Measurements from ENCODE around the gene KRTAP20-3.

DNA sequence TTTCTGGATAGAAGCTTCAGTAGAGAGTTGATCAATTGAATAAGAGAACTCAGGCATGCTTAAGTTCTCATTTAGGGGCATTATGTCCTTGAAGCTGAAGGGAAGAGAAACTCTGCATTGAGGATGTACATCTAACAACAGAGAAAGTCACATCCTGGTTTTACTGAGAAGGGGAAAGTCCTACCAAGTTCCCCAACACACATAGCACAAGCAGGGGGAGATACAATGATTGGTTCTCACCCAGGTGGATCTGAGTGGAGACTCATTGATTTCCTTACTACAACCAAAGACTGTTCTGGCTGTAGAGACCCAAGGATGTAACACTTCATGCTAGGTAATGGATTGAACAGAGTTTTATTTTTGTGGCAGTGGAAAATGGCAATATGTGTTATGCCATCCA, 27.5 kb upstream of the KRTAP20-3 start:
- no peak for TF ChIP-seq POLR2AphosphoS5 (IDR thresholded peaks at IDR 0.05)
- TF ChIP-seq, protein P1, sequence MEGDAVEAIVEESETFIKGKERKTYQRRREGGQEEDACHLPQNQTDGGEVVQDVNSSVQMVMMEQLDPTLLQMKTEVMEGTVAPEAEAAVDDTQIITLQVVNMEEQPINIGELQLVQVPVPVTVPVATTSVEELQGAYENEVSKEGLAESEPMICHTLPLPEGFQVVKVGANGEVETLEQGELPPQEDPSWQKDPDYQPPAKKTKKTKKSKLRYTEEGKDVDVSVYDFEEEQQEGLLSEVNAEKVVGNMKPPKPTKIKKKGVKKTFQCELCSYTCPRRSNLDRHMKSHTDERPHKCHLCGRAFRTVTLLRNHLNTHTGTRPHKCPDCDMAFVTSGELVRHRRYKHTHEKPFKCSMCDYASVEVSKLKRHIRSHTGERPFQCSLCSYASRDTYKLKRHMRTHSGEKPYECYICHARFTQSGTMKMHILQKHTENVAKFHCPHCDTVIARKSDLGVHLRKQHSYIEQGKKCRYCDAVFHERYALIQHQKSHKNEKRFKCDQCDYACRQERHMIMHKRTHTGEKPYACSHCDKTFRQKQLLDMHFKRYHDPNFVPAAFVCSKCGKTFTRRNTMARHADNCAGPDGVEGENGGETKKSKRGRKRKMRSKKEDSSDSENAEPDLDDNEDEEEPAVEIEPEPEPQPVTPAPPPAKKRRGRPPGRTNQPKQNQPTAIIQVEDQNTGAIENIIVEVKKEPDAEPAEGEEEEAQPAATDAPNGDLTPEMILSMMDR (IDR thresholded peaks at IDR 0.05), result no peak
